ENCODE results near the gene GOLGA1.
"Not testable (repeated sequence)": the region's sequence is repeated elsewhere in the genome, so short reads cannot be mapped to it uniquely, and the experiment has no call there.

GOLGA1 gene

DNA sequence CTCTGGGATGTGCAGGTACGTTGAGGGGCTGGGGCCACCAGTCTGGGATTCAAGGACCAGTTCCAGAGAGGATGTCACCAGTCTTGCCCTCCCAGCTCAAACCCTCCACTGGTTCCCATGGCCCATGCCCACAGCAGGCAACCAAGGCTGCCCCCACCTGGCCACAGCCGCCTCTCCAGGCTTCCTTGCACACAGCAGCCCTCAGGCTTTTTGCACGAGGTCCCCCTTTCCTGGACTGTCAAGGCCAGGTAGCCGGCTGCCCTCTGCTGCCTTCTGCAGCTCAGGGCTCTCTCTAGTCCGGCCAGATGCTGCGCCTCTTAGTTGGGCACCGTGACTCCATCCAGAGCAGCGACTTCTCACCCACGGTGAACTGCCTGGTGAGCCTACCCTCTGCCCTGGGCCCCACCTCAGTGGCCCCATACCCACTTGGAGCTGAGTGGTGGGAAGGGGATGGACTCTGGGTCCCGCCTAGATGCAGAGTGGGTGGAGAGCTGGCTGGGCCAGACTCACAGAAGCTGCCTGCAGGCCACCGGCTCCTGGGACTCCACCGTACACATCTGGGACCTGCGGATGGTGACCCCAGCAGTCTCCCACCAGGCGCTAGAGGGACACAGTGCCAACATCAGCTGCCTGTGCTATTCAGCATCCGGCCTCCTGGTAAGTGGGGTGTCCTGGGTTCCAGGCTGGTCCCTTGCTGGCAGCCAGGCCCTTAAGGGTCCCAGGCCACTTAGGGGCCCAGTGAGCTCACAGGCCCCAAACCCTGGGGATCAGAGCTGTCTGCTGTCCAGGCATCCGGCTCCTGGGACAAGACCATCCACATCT lies 84.7 kb downstream of the GOLGA1 start:
- DNase-seq = no peak

GRCh38 chr9:124855566-124855943 lies 85.3 kb downstream of the GOLGA1 start:
- no peak for DNase-seq

GRCh38 chr9:124854822-124855221 lies 86.1 kb downstream of the GOLGA1 start:
- no peak for DNase-seq

DNA sequence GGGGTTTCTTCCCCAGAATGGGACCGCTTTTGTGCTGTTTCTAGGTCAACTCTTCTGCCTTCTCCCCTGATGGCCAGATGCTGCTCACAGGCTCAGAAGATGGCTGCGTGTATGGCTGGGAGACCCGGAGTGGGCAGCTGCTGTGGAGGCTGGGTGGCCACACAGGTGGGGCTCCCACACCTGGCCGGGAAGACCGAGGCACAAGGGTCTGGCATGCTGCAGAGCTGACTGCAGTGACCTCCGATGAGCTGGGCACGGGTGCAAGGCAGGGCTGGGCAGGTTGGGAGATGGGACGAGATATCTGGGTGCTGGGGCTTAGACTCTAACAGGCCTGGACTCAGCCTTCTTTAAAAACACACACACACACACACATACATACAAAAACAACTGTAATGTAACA lies 86.7 kb downstream of the GOLGA1 start:
- no peak for DNase-seq

DNA sequence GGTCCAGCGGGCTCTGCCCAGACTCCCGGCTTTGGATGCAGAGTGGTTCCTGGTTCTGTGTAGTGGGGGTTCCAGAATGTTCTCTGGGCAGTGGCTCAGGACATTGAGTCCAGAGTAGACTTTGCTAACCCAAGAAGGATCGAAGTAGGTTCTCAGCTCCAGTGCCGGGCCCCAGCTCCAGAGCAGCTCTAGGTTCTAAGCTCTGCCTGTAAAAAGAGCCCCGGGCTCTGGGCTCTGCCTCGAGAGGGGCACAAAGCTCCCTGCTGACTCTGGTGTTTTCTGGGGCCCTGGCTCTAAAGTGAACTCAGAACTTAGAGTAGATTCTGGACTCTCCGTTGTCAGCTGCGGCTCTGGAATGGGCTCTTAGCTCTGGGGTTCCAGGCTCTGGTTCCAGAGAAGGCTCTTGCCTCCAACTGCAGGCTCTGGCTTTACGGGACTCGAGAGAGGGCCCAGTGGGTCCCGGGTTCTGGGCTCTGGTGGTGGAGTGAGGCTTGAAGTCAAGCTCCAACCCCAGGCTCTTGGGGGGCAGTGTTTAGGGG lies 87.2 kb downstream of the GOLGA1 start:
- DNase-seq = no peak

DNA sequence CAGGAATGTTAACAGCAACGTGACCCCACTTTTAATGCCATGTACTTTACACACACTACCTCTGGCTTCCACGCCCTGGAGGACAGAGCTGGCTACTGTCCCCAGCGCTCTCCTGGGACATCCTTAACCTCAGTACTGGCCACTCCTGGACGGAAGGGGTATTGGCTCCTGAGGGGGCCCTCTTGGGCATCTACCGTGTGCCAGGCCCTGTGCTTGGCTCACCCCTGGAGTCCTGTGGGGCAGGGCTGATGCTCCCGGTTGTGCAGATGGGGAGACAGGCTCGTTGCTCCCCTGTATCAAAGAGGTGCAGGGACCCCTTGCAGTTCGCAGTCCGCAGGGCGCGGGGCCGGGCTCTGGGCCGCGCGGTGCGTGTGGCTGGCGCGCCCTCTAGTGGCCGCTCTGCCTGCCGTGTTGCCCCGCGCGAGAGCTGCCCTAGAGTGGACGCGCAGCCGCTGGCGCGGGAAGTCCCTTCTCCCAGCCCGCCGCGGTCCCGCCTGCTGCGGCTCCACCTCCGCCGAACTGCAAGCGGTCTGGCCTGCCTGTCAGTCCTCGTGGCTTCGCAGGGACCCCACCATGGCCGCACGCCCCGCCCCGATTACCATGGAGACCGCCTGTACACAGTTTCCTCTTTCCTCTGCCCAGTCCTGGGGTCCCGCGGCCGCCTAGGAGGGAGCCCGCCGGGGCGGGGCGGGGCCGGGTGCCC lies 87.9 kb downstream of the GOLGA1 start, which contains the start of gene WDR38:
Gene WDR38, plus strand, starts transcription at position 632 of the 703 bp plus-strand sequence. CDS start 72 bp downstream, outside the sequence.
- DNase-seq = peak; percentile 40

- no peak for DNase-seq
These were observed 88.6 kb downstream of the GOLGA1 start for GRCh38 chr9:124852121-124852828.

DNA sequence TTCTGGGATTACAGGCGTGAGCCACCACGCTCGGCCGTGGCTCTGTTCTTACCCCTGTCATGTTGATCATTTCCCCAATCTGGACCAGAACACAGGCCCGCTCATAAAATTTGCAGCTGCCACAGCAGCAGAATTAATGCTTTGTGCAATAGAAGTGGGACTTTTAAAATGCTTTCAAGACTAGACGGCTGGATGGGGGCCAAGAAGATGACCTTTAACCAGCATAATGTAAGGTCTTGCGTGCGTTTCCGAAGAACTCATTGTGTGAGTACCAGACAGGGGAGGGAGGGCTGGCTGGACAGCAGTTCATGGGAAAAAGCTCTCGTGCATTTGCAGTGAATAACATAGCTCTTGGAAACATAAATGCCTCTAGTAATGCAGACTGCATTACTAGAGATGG lies 91.1 kb downstream of the GOLGA1 start:
- DNase-seq = no peak

DNA sequence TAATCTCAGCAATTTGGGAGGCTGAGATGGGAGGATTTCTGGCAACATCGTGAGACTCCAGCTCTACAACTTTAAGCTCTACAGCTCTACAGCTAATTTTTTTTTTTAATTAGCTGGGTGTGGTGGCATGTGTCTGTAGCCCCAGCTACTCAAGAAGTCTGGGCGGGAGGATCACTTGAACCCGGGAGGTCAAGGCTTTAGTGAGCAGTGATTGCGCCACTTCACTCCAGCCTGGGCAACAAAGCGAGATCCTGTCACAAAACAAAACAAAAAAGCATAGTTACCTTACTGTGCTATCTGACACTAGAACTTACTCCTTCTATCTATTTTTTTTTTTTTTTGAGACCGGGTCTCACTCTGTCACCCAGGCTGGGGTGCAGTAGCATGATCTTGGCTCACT lies 93.9 kb downstream of the GOLGA1 start:
- no peak for DNase-seq

GRCh38 chr9:124846467-124846866 lies 94.4 kb downstream of the GOLGA1 start:
- not testable (repeated sequence) for DNase-seq

GRCh38 chr9:124844291-124844690 lies 96.6 kb downstream of the GOLGA1 start:
- no peak for DNase-seq

DNA sequence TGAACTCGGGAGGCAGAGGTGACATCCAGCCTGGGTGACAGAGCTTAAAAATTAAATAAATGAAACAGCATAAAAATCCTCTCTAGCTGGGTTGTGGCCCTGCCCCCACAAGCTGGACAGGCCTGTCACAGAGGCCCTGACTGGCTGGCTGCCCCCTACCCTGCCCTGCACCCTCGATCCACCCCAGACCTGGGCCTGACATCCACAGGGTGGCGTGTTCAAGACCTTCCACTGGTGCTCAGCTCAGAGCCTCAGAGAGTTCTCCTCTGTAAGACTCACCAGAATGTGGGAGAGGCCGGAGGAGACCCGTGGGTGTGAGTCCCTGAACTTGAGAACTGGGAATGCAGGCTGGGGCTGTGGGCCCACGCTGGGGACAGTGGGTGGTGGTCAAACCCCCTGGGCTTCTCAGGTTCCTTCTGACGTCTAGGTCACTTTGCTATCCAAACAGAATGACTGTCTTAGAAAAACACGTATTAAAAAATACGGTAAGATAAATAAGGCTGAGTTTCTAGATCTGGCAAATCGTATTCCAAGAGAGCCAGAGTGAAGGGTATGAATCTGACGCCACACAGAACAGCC lies 97.3 kb downstream of the GOLGA1 start:
- no peak for DNase-seq

DNA sequence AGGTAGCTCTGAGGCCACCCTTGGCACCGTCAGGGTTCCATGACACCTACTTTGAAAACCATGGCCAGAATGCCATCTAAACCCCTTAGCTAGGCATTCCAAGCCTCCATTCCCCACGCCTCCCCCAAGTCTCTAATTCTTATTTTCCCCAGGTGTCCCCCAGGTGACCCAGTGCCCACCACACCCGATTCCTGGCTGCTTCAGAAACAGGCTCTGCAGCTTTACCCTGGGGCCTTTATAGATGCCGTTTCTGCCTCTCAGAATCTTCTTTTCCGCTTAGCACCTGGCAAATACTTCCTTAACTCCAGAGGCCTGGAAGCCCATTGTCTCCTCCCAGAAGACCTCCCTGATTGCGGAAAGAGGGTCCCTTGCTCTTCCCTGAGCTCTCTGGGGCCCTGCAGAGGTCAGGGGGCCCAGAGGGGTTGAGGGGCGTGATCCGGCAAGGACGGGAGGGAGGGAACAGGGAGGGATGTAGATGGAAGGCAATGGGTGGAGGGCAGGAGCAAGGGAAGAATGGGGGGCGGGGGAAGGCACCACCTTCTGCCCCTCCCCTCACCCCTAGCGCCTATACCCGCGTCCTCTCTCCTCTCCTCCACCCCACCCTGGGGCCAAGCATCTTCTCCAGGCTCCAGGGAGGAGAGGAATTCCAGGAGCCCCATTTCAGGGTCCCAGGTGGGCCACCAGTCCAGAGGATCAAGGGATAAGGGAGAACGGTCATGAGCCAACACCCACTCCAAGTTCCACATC lies 99.6 kb downstream of the GOLGA1 start:
- DNase-seq = no peak

DNA sequence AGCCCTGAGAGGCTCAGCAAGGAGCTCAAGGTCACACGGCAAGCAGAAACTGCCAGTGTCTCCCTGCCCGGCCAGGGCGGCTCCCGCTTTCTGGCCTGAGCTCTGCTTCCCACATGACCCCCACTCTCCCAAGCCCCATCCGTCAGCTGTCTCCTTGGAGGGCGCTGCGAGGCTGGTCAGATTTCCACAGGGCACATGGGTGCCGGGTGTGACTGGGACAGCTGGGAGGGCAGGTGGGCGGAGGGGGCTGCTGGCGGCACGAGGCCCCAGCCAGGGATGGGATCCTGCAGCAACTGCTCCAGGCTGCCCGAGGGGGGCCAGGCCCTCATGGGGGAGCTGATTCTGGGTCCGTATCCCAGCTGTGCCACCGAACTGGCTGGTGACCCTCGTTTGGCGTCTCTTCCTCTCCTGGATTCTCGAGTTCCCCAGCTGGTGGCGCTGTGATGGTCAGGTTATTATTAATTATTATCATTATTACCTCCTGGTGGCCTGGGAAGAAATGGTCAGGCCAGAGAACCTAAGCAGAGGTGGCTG lies 100.5 kb downstream of the GOLGA1 start:
- no peak for DNase-seq

- DNase-seq = peak; percentile 27
These were observed 101.1 kb downstream of the GOLGA1 start for GRCh38 chr9:124839612-124840299.

GRCh38 chr9:124838567-124839275 lies 102.2 kb downstream of the GOLGA1 start:
- not testable (repeated sequence) for DNase-seq

DNA sequence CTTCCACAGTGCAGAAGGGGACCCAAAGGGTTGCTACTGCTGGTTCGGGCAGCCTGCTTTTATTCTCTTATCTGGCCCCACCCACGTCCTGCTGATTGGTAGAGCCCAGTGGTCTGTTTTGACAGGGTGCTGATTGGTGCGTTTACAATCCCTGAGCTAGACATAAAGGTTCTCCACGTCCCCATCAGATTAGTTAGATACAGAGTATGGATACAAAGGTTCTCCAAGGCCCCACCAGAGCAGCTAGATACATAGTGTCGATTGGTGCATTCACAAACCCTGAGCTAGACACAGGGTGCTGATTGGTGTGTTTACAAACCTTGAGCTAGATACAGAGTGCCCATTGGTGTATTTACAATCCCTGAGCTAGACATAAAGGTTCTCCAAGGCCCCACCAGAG lies 102.8 kb downstream of the GOLGA1 start:
- not testable (repeated sequence) for DNase-seq

DNA sequence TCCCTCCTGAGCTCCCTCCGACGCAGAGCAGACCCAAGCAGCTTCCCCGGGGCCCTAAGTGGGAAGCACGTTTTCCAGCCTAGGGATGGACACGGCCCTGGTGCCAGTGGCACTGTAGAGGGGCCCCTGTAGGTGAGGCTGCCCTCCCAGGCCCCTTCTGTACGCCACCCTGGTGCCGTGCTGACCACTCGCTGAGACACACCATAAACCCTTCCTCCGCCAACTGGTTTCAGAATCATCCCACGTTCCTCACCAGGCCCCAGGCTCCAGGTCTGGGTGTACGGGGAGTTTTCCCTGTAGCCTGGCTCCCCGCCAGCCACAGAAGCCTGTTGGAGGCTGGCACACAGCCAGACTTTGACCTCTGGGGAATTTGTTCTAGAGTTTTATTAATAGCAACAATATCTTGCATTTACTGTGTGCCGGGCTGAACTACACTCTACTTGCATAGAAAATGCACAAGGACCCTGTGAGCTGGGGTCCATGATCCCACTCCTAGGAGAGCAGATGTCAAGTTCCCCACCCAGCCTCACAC lies 105.8 kb downstream of the GOLGA1 start:
- peak; percentile 79 for DNase-seq

- no peak for DNase-seq
These were observed 106.3 kb downstream of the GOLGA1 start for GRCh38 chr9:124834591-124834990.

- no peak for DNase-seq
These were observed 109.1 kb downstream of the GOLGA1 start for GRCh38 chr9:124831642-124832364.

All from DMS153 (cell line).